HG02885 (cell line): ENCODE data around the gene CDH12.

Experiments used
- ATAC-seq: cut with Tn5 transposase; IDR thresholded peaks from one replicate; pipeline ENCODE4 v1.9.1; 2021; ENCODE audit warnings: mild to moderate bottlenecking; ENCODE audit not compliant: unreplicated experiment, poor library complexity

CDH12 gene

DNA sequence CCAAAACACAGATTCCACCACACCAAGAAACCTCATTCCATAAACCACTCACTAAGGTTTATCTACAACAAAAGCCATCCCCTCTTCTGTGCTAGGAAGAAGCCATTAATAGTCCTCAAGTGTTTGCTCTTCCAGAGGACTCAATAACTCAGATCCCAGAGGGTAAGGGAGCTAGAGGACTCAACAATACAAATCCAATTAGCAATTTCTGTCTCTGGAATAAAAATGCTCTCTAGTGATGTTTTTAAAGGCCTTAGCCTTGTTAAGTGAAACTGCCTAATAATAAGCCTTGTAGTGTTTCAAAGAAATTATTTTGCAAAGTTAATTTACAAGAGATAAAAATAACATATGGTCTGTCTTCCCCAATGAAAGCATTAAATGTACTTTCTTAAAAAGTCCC, 942.4 kb downstream of the CDH12 start:
- ATAC-seq, result no peak

DNA sequence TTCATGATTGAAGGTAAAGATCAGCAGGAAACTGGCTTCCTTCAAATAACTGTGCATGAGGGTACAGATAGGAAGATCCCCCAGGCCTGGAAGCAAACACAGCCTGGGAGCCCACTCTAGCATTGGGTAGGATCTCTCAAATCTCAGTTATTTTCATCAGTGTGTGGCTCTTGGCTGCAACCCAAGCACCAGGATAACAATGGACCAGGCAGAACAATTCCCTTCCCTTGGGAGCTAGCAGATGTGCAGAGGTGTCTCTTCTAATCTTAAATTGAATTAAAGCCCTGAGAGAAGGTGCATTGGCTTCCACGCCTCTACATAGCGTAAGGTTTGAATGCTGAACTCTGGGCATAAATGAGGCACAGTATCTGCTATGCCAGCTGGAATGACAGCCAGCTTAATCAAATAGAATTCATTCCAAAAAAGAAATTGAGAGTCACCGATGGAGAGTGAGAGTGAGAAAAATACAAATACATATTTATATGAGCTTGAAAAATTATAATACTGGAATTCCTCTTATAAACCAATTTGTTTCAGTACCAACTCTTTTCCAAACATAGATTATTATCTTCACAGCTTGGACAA, 957.3 kb downstream of the CDH12 start:
- no peak for ATAC-seq

DNA sequence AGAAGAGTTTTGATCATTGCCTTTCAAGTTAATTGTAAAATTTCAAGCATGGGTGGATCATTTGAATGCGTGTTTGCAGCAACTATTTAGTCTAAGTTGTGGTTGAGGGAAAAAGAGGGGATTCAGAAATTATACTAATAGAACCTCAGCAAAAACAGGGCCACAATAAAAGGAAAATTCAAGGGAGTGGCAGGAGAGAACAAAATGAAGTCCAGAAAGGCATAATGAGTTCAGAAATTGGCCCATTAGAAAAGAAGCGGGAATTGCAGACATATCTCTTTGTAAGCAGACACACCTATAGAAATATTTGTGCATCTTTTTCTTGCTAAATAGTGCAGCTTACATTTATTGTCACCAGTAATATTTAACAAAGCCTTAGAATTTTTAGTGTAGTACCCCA, 960.0 kb downstream of the CDH12 start:
- no peak for ATAC-seq

DNA sequence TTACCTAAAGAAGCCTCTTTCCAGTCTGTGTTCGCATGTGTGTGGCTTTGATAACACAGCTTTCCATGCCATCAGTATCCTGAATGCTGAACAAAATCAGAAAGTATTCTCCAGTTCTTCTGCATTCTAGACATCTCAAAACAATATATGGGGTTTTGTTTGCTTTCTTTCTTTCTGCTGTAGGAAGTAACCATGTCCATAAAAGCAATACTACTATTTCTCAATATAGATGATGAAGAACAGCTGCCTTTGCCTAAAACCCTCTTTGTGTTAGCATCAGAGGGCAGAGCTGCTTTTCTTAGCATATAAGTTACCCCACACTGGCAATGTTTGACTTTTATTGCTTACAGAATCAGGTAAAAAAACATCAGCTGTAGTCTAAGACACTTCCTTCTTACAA, 963.6 kb downstream of the CDH12 start:
- no peak for ATAC-seq

DNA sequence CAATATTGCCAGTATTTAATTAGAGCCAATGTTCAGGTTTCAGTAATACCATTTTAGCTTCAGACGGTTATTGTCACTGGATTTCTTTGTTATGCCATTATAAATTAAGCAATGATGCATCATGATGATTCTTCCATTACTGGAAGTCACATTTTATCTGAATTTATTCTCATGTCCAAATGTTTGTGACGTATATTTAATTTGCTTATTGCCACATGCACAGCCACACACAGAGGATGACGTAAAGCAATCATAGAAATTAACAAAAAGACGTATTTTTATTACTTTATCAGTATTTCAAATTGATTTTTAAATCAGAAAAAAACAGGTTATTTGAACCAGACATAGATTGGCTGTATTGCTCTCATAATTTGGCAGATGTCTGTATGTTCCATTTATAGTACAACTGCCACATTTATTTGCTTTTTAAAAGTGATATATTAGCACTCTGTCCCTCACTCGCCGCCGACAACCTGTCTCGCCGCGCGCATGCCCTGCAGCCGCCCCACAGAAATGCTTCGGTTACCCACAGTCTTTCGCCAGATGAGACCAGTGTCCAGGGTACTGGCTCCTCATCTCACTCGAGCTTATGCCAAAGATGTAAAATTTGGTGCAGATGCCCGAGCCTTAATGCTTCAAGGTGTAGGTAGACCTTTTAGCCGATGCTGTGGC, 970.9 kb downstream of the CDH12 start:
- no peak for ATAC-seq

DNA sequence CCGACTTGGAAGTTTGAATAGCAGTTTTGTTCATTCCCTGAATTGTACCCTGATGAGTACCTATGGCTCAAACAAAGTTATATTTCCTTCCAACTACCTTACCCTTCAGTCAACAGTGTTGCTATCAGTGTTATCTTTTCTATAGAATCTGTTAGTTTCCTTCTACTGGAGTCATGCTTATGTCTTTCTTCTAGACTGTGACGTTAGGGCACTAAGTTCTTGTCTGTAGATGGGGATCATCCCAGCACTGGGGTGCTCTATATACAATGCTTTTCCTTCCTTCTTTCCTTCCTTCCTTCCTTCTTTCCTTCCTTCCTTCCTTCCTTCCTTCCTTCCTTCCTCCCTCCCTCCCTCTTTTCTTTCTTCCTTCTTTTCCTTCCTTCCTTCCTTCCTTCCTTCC, 973.0 kb downstream of the CDH12 start:
- no peak for ATAC-seq

DNA sequence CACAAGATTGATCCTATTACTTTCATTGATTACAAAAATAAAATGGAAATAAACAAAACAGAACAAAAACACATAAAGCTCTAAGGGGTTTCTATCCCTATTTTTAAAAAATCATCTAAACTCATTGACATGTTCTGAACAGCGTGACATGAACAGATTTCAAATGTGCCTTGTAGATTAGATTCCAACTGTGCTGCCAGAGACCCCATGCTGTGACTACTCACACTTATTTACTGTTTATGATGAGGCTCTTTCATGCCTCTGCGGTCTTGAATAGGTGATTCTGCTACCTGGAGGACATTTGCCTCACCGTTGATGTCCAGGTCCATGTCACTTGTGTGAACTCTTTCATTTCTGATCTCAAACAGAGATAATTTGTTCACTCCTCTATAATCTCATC, 990.2 kb downstream of the CDH12 start:
- no peak for ATAC-seq

DNA sequence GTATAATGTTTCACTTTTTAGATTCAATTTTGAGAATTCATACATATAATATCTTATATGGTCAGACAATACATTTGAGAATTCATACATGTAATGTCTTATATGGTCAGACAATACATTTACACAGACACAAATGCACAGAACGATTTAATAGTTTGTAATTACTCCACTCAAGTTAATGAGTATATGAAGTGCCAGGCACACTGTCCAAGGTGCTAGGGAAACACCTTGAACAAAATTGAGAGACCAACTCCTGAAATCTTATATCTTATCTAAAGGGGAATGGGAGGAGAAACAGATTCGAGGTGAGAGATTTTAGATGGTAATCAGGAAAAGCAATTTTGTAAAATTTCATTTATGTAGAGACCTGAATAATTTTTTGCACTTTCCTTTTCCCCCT, 994.7 kb downstream of the CDH12 start:
- ATAC-seq, result no peak

DNA sequence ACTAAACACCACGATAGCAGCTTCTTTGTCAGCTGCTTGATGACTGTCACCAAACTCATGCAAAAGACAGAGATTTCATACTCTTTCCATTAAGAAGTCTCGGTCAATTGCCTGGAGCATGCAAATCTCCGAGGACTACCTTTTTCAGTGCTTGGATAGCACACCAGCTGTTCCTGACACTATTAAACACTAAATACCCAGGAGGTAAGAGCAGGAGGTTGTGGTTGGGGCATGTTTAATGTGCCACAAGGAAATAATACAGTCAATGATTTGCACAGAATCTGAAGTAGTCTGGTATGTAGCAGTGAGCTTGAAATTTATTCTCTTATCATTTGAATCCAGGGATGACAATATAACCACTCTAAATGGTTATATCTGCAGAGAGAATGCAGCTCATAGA, 996.2 kb downstream of the CDH12 start:
- no peak for ATAC-seq

DNA sequence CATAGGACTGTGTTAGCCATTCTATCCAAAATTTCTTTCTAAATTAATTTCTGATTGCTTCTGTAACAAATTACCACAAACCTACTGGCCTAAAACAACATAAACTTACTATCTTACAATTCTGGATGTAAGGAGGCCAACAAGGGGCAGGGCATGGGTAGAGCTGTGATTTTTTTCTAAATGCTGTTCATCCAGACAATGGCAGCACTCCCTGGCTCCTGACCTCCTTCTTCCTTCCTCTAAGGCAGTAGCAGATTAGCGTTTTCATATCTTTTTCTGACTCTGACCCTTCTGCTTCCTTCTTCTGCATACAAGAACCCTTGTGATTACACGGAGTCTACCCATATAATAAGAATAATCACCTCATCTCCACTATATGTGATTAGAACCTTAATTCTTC, 1005.8 kb downstream of the CDH12 start:
- no peak for ATAC-seq

DNA sequence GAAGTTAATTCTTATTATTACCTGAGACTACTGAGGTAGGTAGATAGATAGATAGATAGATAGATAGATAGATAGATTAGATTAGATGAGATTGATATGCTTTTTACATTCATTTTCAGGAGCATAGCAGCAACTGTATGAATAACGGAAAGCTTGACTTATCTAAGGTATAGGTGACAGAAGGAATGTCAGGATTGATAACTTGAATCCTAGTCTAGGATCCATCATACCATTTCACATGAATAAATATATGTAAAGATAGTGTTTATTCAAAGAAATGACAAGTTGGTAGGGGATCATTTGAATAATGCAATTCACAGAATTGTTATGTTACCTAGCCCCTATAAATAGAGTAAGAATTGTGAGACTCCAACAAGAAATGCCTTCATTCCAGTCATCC, 1008.2 kb downstream of the CDH12 start:
- no peak for ATAC-seq

DNA sequence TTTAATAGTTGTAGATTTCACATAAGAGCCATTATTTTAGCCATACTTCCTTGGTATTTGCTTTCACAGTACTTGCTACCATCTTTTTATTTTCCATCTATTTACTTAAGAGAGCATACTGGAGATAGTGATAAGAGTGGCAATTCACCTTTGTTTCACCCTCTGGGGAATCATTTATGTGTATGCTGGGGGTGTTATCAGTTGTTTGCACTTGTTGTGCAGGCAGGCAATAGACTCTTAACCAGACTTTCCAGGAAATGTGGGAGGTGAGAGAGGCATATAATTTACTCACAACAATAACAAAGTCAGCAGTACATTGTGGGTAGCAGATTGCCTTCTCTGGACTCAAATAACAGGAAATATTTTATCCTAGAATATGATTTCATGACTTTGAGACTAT, 1018.3 kb downstream of the CDH12 start:
- no peak for ATAC-seq

DNA sequence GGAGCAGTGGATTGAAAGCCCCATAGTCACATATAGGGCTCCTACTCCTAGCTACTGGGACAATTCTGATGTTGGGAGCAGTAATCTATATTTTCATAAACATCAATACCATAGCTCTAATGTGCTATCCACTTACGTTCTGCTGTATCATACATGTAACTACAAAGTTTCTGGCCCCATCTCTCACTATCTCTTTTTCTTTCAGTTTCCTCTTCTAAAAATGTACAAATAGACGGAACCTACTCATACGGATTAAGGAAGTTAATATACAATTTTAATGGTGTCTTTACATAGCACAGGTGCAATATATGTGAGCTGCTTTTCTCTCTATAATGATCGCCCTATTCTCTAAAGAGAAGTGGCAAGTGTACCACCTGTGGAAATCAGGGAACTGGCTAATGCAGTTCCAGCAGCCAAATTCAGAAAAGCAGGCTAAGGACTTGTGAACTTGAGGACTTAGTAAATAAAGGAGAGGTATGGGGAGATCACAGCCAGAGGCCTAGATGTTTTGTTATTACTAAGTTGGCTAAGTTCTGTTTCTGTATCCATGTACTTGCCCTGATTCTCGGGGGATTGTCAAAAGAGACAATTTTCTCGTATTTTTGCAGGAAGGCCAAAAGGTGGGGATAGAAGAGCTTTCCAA, 1021.9 kb downstream of the CDH12 start:
- ATAC-seq, result peak; percentile 88

DNA sequence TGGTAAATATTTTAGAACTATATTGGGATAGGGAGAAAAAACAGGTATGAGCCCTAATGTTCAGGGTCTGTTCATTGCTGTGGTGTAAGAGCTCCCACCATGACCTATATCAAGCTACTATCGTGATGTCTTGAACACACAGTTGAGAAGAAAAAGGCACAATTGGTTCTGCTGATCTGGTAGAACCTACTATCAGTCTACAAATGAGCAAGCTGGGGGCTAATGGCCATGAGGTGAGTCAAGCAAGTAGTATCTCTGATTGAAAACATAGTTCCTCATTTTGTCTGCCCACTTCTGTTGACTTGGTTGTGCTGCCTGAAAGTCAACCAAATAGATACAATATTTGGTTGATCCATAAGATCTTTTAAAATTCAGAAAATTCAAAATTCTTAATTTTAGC, 1026.3 kb downstream of the CDH12 start:
- peak; percentile 41 for ATAC-seq

DNA sequence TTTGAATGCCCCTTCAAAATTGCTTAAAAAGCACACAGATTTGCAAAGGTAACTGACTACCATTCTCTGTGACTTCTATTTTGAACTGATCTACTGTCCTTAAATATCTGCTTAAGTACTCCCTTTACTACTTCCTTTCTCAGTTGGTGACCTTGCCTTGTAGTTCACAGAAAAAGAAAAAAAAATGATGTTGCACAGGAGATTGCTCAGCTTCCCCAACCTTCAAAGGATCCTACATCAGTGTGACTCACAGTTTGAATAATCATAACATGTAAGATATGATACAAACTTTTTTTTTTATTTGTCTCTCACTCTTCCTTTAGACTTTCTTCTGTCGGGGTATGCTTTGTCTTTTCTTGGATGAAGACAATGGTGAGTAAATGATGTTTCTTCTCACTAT, 1029.6 kb downstream of the CDH12 start:
- ATAC-seq, result no peak

DNA sequence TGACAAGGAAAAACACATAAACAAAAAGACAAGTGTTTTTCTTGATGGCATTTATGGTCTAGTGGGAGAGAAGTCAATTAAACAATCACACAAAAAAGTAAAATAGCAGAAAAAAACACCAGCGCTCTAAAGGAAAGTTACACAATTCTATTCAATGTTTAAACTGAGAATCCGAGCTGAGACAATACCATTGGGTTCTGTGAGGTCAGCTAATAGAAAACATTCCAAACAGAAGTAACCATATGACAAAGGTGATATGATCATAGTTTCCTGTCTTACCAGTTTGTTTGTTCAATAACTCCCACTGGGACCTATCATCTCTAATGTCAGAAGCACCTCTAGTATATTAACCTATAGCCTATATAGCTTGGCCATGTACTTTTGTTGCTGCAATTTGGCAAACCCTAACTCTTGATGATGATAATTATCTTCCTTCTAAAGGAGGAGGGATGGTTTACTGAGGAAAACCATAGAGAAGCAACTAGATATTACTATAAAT, 1030.0 kb downstream of the CDH12 start:
- ATAC-seq, result no peak

DNA sequence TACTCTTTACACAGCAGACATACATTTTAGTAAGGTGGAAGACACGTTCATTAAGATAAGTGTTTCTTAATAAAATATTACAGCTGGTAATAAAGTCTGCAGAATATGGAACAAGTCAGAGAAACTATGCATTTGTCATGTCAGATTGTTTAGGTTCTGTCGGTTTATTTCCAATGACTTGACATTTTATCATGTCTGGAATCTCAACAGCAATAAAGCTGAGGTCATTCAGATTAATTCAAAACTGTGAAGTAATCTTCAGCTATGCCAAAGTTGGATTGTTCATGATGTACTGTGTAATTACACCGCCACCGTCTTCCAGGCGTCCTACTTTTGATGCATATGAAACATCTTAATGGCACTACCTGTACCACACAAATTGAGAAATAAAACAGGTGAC, 1032.6 kb downstream of the CDH12 start:
- ATAC-seq, result no peak

DNA sequence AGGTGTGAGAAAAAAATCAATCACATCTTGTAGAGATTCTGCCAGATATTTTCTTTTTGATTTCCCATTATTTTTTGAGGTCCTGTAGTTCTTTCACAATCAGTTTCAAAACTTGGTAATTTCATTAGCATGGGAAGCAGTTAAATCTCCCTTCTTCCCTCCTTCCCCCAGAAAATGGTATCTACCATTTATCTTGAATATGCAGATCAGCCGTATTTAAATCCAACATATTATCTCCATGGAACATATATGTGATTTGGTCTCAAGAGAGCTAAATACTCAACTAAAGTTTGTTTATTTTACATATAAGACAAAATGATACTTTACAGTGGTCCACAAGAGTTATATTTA, 1034.8 kb downstream of the CDH12 start:
- peak; percentile 4 for ATAC-seq

DNA sequence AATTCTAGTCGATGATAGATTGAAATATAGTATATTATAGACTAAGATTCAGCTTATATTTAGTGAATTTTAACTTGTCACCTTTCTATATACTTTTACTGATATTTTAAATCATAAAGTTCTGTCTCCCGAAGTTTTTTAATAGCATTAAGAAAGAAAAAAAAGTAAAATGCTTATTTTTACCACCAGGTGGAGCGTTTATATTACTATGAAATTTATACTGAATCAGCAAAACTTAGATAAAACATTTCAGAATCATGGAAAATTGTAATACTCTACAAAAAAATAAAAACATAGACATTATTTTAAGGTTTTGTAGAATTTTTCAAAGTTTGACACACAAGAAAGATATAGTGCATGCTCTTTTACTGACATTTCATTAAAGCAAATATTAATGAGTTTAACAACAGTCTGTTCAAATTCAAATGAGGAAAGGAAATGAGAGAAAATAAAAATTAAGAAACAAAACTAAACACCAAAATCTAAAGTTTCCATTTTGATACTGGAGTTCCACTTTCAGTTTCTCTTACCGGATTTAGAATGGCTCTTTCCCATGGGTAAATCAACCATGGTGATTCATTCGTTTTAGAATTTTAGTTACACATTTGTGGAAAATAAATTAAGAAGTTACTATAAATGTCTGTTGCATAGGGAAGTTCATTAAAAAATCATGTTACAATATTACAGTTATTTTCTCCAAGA, 1035.3 kb downstream of the CDH12 start:
- ATAC-seq, result peak; percentile 55

DNA sequence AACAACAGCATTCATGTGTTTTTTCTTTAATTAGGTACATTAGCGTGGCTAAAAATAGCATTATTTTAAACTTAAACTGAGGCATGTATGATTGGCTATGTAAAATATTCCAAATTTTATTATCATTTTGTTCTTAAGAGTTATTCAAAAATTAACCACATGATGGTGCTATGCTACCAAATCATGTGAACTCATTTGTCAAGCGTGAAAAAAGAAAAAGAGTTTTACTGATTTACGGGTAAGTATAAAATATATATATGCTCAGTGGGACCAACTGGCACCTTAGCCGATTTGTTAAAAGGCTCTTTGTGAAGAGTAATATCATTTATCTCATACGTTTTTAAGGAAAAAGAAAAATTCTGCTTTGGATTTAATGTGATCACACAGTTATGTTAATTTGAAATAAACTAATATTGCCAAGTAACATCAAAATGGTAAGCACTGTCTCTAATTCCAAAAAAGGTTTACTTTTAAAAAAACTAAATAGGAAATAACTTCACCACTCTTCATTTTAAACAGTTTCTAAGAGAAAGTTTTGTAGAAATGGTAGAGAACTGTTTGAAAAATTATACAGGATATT, 1042.3 kb downstream of the CDH12 start:
- peak; percentile 42 for ATAC-seq

DNA sequence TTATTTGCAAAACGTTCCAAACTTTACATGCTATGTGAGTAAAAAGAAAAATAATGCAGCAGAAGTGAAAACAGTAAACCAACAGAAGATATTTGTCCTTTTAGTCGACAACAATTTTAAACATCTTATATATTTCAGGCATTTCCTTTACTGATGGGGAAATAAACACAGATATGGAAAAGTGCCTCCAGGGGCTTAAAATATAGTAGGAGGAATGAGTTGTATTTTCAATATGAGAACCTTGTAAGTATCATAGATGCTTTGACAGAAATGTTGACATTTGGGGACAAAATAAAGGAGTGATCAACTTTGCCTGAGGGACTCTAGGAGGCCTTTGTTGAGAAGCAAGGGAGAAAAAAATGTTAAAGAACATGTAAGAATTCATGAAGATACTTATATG, 1043.5 kb downstream of the CDH12 start:
- no peak for ATAC-seq
